Neutrophil (primary cell): ENCODE data around the gene PCLO.

Experiments used
- H3K27ac ChIP-seq: fragments of 200-600 bp; sonication (generic); 2 replicates; pipeline ENCODE4 v1.5.1; 2016; ENCODE audit warnings: mild to moderate bottlenecking, moderate library complexity
- H3K27me3 ChIP-seq: fragments of 200-600 bp; sonication (generic); 2 replicates; pipeline ENCODE4 v1.6.0; 2016; ENCODE audit warnings: mild to moderate bottlenecking
- H3K36me3 ChIP-seq: fragments of 200-600 bp; sonication (generic); 2 replicates; pipeline ENCODE4 v1.5.1; 2017
- H3K4me1 ChIP-seq, 2 experiments: fragments of 200-600 bp in 1 of 2; sonication (generic) in 1 of 2; 1 replicate in 1 of 2; 2 replicates in 1 of 2; pipeline versions ENCODE4 v1.5.1 to v1.6.1; 2013 to 2016; ENCODE audit warnings: low read depth in 1 of 2, low read length in 1 of 2, mild to moderate bottlenecking in 1 of 2, moderate library complexity in 1 of 2; ENCODE audit not compliant: control insufficient read depth in 1 of 2, insufficient read depth in 1 of 2
- H3K4me3 ChIP-seq, 2 experiments: fragments of 200-600 bp in 1 of 2; sonication (generic) in 1 of 2; 1 replicate in 1 of 2; 2 replicates in 1 of 2; pipeline ENCODE4 v1.5.1; 2013 to 2016; ENCODE audit warnings: low read depth in 1 of 2, low read length in 1 of 2, mild to moderate bottlenecking in 1 of 2, moderate library complexity in 1 of 2
- H3K9me3 ChIP-seq: fragments of 200-600 bp; sonication (generic); 2 replicates; pipeline ENCODE4 v1.5.1; 2016
- CTCF ChIP-seq: fragments of 200-600 bp; sonication (generic); IDR thresholded peaks from 2 replicates; pipeline ENCODE4 v1.5.1; 2016; ENCODE audit warnings: antibody characterized with exemption

Gene PCLO

GRCh38 chr7:83065714-83066113 is 97.0 kb downstream of the PCLO start:
- H3K36me3 ChIP-seq: no peaks in the 10 kb centered on the region
- no peaks in the 10 kb centered on the region for H3K9me3 ChIP-seq
- H3K4me1 ChIP-seq: no peaks in the 10 kb centered on the region
- H3K27me3 ChIP-seq: no peaks in the 10 kb centered on the region
- no peak for TF ChIP-seq CTCF
- no peak overlapping the region for H3K4me3 ChIP-seq
- no peak overlapping the region for H3K27ac ChIP-seq

- TF ChIP-seq CTCF: no peak
- Histone ChIP-seq H3K4me1 (no peaks in the 10 kb centered on the region), H3K27me3 (no peaks in the 10 kb centered on the region), H3K36me3 (no peaks in the 10 kb centered on the region), H3K4me3 (no peak overlapping the region), H3K27ac (no peak overlapping the region), H3K9me3 (no peaks in the 10 kb centered on the region)
Measured at GRCh38 chr7:83060218-83060617, 102.5 kb downstream of the PCLO start.

- TF ChIP-seq CTCF: no peak
- Histone ChIP-seq H3K27ac (no peak overlapping the region), H3K4me3 (no peak overlapping the region), H3K4me1 (no peaks in the 10 kb centered on the region), H3K9me3 (no peaks in the 10 kb centered on the region), H3K27me3 (no peaks in the 10 kb centered on the region), H3K36me3 (no peaks in the 10 kb centered on the region)
Measured at GRCh38 chr7:83058667-83059066, 104.0 kb downstream of the PCLO start.

GRCh38 chr7:83055197-83055596 is 107.5 kb downstream of the PCLO start:
- Histone ChIP-seq H3K27me3 (no peaks in the 10 kb centered on the region), H3K4me3 (no peak overlapping the region), H3K9me3 (no peaks in the 10 kb centered on the region), H3K4me1 (no peaks in the 10 kb centered on the region), H3K36me3 (no peaks in the 10 kb centered on the region), H3K27ac (no peak overlapping the region)
- TF ChIP-seq CTCF: no peak

- H3K4me3 ChIP-seq: no peak overlapping the region
- H3K9me3 ChIP-seq: no peaks in the 10 kb centered on the region
- no peak for TF ChIP-seq CTCF
- no peaks in the 10 kb centered on the region for H3K27me3 ChIP-seq
- no peaks in the 10 kb centered on the region for H3K36me3 ChIP-seq
- H3K4me1 ChIP-seq: no peaks in the 10 kb centered on the region
- H3K27ac ChIP-seq: no peak overlapping the region
Measured at GRCh38 chr7:83054472-83054871, 108.2 kb downstream of the PCLO start.

- no peaks in the 10 kb centered on the region for H3K27me3 ChIP-seq
- H3K27ac ChIP-seq: no peak overlapping the region
- TF ChIP-seq CTCF: no peak
- H3K4me3 ChIP-seq: no peak overlapping the region
- H3K4me1 ChIP-seq: no peaks in the 10 kb centered on the region
- no peaks in the 10 kb centered on the region for H3K36me3 ChIP-seq
- H3K9me3 ChIP-seq: no peaks in the 10 kb centered on the region
Measured at GRCh38 chr7:83053965-83054364, 108.7 kb downstream of the PCLO start.
